Chondrocyte (in vitro differentiated cells): ENCODE data around the gene FILIP1. TPM values are rescaled to one million over a fixed set of nuclear protein-coding genes. Genes with fewer than 3 reads are reported as not detected.

ENCODE experiments used
- DNase-seq: peaks from one replicate; pipeline ENCODE4 v3.0.0; 2021; ENCODE audit warnings: mixed read lengths, low spot score
- H3K27ac Mint-ChIP-seq: one replicate; pipeline ENCODE4 v1.8.0; 2021; ENCODE audit warnings: mild to moderate bottlenecking, moderate library complexity, mixed read lengths; ENCODE audit not compliant: unreplicated experiment
- H3K27me3 Mint-ChIP-seq: 2 replicates; pipeline ENCODE4 v1.8.0; 2021; ENCODE audit warnings: low read depth, mixed read lengths
- H3K36me3 Mint-ChIP-seq: 2 replicates; pipeline ENCODE4 v1.8.0; 2021; ENCODE audit warnings: low read depth, mixed read lengths
- H3K4me1 Mint-ChIP-seq: 2 replicates; pipeline ENCODE4 v1.8.0; 2021; ENCODE audit warnings: low read depth, mild to moderate bottlenecking, mixed read lengths
- H3K4me3 Mint-ChIP-seq: one replicate; pipeline ENCODE4 v1.8.0; 2021; ENCODE audit warnings: mild to moderate bottlenecking, moderate library complexity, mixed read lengths; ENCODE audit not compliant: unreplicated experiment
- H3K9me3 Mint-ChIP-seq: 2 replicates; pipeline ENCODE4 v1.8.0; 2021; ENCODE audit warnings: low read depth, mixed read lengths
- CTCF ChIP-seq: fragments of 200-600 bp; sonication (generic); IDR thresholded peaks from 2 replicates; pipeline ENCODE4 v1.5.0; 2021; ENCODE audit warnings: antibody characterized with exemption, mild to moderate bottlenecking, moderate library complexity
- total RNA-seq: library from RNA; stranded (reverse); gene quantifications from 3 replicates; pipeline ENCODE4 v1.2.1, GENCODE V29; 2021

FILIP1 gene
- total RNA-seq, 1 donor from 2014 or later: 7.0 TPM

DNA sequence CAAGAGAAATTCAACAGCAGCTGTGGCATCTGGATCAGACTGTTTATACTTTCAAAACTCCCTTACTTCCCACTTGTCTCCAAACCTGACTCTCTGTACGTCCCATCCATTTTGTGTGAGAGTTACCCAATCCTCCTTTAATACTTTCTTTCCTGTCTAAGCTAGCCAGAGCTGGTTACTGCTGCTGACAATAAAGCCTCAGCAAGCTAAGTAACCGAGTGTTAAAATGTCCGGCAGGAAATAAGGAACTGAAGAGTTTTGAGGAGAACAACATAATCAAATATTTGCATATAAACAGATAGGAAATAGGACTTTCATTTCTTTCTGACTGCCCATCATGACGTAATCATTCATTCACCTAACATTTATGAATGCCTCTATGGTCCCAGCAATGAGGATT is 220.6 kb downstream of the FILIP1 start:
- no peak overlapping the region for H3K4me3 Mint-ChIP-seq
- no peaks in the 10 kb centered on the region for H3K27me3 Mint-ChIP-seq
- peak overlapping the region; percentile 67 for H3K27ac Mint-ChIP-seq
- TF ChIP-seq CTCF: no peak
- peaks cover 50% of the 10 kb centered on the region for H3K4me1 Mint-ChIP-seq
- peaks cover 8% of the 10 kb centered on the region for H3K9me3 Mint-ChIP-seq
- no peak for DNase-seq
- H3K36me3 Mint-ChIP-seq: peaks cover 14% of the 10 kb centered on the region

DNA sequence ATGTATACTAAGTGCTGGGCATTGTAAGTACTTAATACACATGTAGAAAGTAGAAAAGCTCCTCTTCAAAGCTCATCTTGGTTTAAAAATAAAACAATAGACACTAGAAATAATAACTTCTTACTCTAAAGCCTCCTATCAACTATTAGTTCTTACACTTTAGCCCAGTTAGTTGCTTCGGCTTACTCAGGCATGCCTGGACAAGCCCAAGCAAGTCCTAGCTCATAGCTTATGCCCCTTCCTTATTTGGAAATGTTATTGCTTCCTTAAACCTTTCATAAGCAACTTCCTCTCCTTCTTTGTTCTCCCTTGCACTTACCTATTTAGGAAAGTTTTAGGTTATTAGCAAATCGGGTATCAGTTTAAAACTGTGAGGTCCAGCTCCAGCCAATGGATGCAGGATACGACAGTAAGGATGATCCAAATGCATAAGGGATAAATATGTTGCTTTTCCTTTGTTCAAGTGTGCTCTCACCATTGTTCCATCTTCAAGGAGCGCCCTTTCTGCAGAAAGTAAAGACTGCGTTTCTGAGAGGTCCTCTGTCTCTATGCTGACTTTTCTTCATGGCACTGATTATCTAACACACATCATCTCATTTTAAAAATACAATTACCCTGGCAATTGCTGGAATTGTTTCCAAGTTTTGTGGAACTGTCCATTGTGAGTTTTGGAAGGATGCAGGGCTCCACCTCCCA is 221.3 kb downstream of the FILIP1 start:
- H3K27me3 Mint-ChIP-seq: no peaks in the 10 kb centered on the region
- peaks cover 8% of the 10 kb centered on the region for H3K9me3 Mint-ChIP-seq
- peaks cover 55% of the 10 kb centered on the region for H3K4me1 Mint-ChIP-seq
- peaks cover 14% of the 10 kb centered on the region for H3K36me3 Mint-ChIP-seq
- TF ChIP-seq CTCF: no peak
- H3K27ac Mint-ChIP-seq: peak overlapping the region; percentile 67
- DNase-seq: no peak
- H3K4me3 Mint-ChIP-seq: no peak overlapping the region

DNA sequence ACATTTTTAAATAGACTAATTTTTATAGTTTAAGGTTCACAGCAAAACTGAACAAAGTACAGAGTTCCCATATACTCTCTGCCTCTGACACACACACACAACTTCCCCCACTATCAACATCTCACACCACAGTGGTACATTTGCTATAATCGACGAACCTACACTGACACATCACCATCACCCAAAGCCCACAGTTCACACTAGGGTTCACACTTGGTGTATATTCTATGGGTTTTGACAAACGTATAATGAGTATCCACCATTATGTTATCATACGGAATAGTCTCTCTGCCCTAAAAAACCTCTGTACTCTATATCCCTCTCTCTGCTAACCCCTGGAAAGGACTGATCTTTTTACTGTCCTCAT is 224.6 kb downstream of the FILIP1 start:
- Mint-ChIP-seq H3K9me3 (peaks cover 8% of the 10 kb centered on the region), H3K27me3 (no peaks in the 10 kb centered on the region), H3K4me3 (no peak overlapping the region)

DNA sequence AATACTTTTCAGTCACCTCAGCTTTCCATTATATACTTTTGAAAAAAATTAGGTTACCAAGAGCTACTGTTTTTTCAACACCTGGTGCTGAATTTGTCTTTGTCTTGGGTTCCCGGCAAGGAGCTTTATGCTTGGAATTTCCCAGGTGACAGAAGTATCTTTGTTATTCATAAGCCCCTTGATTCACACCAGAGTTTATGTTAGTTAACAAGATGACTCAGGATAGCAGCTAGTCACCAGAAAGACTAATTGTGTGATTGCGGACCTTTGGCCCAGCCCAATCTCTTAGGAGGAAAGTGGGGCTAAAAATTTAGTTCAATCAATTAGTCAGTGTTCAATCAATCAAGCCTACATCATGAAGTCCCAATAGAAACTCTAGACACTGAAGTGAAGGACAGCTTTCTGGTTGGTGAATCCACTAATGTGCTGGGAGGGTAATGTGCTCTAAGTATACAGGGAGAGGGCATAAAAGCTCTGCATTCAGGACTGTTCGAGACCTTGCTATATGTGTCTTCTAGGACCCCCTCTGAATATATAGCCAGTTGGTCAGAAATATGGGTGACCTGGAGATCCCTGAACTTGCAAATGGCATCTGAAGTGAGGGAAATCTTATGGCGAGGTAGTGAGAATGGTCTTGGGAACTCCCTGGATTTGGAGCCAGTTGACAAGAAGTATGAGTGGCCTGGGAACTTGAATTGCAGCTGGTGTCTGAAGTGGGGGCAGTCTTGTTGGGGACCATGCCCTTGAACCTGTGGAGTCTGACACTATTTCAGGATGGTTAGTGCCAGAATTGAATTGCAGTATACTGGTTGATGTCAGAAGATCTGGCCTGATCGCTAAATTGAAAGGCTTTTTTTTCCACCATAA is 225.2 kb downstream of the FILIP1 start:
- Mint-ChIP-seq H3K4me1 (peaks cover 30% of the 10 kb centered on the region), H3K36me3 (peaks cover 13% of the 10 kb centered on the region), H3K9me3 (peaks cover 8% of the 10 kb centered on the region), H3K27ac (no peak overlapping the region), H3K4me3 (no peak overlapping the region), H3K27me3 (no peaks in the 10 kb centered on the region)
- no peak for DNase-seq
- TF ChIP-seq CTCF: no peak

More for the DNA sequence above, 224.6 kb downstream of the FILIP1 start:
- Mint-ChIP-seq H3K27ac (no peak overlapping the region), H3K36me3 (peaks cover 13% of the 10 kb centered on the region), H3K4me1 (peaks cover 34% of the 10 kb centered on the region)
- DNase-seq: no peak
- no peak for TF ChIP-seq CTCF

DNA sequence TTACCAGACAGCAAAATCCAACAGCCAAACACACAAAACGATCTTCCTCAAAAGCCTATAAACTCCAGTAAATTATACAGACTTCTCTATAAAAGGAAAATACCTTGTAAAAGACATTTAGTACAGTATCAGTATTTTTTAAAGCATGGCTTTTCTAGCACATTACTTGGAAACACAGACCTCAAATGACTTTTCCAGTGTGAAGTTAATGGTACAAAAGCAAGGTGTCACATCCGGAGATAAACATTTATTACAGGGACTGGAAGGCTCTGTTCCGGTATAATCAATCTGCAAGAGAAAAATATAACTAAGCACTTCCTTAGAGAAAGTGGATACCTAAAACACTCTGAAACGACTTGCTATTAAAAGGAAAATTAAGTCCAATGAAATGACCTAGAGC is 226.1 kb downstream of the FILIP1 start:
- no peak for DNase-seq
- peaks cover 2% of the 10 kb centered on the region for H3K9me3 Mint-ChIP-seq
- H3K36me3 Mint-ChIP-seq: peaks cover 7% of the 10 kb centered on the region
- H3K27ac Mint-ChIP-seq: peak overlapping the region; percentile 10
- peaks cover 27% of the 10 kb centered on the region for H3K4me1 Mint-ChIP-seq
- no peaks in the 10 kb centered on the region for H3K27me3 Mint-ChIP-seq
- no peak for TF ChIP-seq CTCF
- H3K4me3 Mint-ChIP-seq: no peak overlapping the region
